C4-2B (cell line): ENCODE measurements around the gene ZNF181.

Source experiments
- ZFX ChIP-seq: fragments of 450-650 bp; IDR thresholded peaks from 2 replicates; pipeline ENCODE4 v1.6.1; 2017
- TF ChIP-seq, protein P1 (sequence below): fragments of 450-650 bp; conservative IDR thresholded peaks from 2 replicates; pipeline ENCODE4 v1.5.1; 2017; ENCODE audit warnings: mild to moderate bottlenecking

- TF ChIP-seq, protein P1, sequence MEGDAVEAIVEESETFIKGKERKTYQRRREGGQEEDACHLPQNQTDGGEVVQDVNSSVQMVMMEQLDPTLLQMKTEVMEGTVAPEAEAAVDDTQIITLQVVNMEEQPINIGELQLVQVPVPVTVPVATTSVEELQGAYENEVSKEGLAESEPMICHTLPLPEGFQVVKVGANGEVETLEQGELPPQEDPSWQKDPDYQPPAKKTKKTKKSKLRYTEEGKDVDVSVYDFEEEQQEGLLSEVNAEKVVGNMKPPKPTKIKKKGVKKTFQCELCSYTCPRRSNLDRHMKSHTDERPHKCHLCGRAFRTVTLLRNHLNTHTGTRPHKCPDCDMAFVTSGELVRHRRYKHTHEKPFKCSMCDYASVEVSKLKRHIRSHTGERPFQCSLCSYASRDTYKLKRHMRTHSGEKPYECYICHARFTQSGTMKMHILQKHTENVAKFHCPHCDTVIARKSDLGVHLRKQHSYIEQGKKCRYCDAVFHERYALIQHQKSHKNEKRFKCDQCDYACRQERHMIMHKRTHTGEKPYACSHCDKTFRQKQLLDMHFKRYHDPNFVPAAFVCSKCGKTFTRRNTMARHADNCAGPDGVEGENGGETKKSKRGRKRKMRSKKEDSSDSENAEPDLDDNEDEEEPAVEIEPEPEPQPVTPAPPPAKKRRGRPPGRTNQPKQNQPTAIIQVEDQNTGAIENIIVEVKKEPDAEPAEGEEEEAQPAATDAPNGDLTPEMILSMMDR = no peak
- TF ChIP-seq ZFX = no peak
Measured at GRCh38 chr19:34715357-34715756, 18.7 kb upstream of the ZNF181 start.
